Ascending aorta (tissue), 2 donors: ENCODE measurements around the gene IQGAP3. TPM values are rescaled to one million over a fixed set of nuclear protein-coding genes. Genes with fewer than 3 reads are reported as not detected.

Experiments
- DNase-seq, 2 donors: peaks; one replicate each; pipeline ENCODE4 v3.0.0-alpha.2; 2019; ENCODE audit warnings: low spot score in 2 of 2
- H3K27ac ChIP-seq, 2 donors: fragments of 200-600 bp; sonication (generic); one replicate each; pipeline ENCODE4 v1.5.1; 2016 to 2017; ENCODE audit warnings: mild to moderate bottlenecking in 1 of 2
- H3K27me3 ChIP-seq: fragments of 200-600 bp; sonication (generic); one replicate; pipeline ENCODE4 v1.5.1; 2017
- H3K36me3 ChIP-seq, 2 donors: fragments of 200-600 bp; sonication (generic); one replicate each; pipeline ENCODE4 v1.5.1; 2016
- H3K4me1 ChIP-seq, 2 donors: fragments of 200-600 bp; sonication (generic); one replicate each; pipeline ENCODE4 v1.5.1; 2016 to 2017; ENCODE audit warnings: mild to moderate bottlenecking in 1 of 2
- H3K4me3 ChIP-seq, 2 donors: fragments of 200-600 bp; sonication (generic); one replicate each; pipeline ENCODE4 v1.5.1; 2016 to 2017; ENCODE audit warnings: mild to moderate bottlenecking in 1 of 2
- H3K9me3 ChIP-seq, 2 donors: fragments of 200-600 bp; sonication (generic); one replicate each; pipeline ENCODE4 v1.5.1; 2016
- intact Hi-C: fragments of 100-400 bp; cut with DNase I; formaldehyde crosslinking; loops from one replicate; pipeline ENCODE4 v1.15.1; 2023
- total RNA-seq: library from RNA; depleted of rRNA; stranded (reverse); fragments of >200 nt; gene quantifications from one replicate; pipeline ENCODE4 v1.1.0, GENCODE V29; 2016
- TF ChIP-seq, protein P1 (sequence below), 3 experiments: fragments of 200-600 bp in 2 of 3; fragments of 450-650 bp in 1 of 3; sonication (generic) in 2 of 3; IDR thresholded peaks; one replicate each; pipeline ENCODE4 v1.5.1; 2016 to 2019; ENCODE audit warnings: antibody characterized with exemption in 3 of 3, mild to moderate bottlenecking in 1 of 3, moderate library complexity in 1 of 3

IQGAP3 gene
- total RNA-seq, 1 donor from 2014 or later: not detected

DNA sequence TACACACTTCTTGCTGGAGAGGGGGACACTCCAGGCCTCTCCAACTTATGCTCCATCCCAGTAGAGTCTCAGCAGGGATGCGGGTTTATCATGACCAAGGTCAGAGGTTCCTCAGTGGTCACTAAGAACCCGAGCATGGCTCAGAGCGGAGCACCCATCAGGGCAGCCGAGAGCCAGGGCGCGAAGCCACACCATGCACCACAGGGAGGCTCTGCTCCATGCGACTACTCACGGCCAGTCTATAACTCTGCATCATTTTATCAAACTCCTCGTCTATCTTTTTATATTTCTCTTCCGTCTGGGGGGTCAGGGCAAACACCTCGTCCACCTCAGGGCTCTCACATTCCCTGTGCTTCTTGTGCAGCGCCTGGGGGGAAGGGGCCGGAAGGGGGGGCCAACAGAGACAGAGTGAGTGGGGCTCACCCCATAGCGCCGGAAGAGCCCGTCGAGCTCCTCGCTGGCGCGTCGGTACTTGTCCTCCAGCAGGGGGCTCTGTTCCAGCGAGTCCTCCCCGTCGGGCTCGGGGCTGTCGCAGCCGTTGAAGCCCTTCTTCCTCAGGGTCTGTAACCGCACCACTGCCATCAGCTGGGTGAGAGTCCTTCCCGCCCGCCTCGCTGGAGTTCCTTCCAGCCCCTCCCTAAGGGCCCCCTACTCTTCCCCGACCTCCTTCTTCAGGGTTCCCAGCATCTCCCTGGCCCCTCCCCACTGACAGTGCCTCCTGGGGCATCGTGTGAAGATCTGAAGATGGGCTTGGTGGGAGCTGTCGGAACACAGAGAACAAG, 91.8 kb downstream of the IQGAP3 start:
- no peak for DNase-seq
- no peaks in the 10 kb centered on the region for H3K9me3 ChIP-seq
- peaks cover 26 to 80% of the 10 kb centered on the region in 2 donors for H3K4me1 ChIP-seq
- intact Hi-C loops: loop anchor here (1.0 kb wide), 1 partner anchor 18 kb away; no protein-coding TSS in a partner anchor
- no peak overlapping the region for H3K4me3 ChIP-seq
- peak overlapping the region; percentile 86 to 87 for H3K27ac ChIP-seq
- peaks cover 75 to 76% of the 10 kb centered on the region in 2 donors for H3K36me3 ChIP-seq
- TF ChIP-seq, protein P1, sequence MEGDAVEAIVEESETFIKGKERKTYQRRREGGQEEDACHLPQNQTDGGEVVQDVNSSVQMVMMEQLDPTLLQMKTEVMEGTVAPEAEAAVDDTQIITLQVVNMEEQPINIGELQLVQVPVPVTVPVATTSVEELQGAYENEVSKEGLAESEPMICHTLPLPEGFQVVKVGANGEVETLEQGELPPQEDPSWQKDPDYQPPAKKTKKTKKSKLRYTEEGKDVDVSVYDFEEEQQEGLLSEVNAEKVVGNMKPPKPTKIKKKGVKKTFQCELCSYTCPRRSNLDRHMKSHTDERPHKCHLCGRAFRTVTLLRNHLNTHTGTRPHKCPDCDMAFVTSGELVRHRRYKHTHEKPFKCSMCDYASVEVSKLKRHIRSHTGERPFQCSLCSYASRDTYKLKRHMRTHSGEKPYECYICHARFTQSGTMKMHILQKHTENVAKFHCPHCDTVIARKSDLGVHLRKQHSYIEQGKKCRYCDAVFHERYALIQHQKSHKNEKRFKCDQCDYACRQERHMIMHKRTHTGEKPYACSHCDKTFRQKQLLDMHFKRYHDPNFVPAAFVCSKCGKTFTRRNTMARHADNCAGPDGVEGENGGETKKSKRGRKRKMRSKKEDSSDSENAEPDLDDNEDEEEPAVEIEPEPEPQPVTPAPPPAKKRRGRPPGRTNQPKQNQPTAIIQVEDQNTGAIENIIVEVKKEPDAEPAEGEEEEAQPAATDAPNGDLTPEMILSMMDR (IDR thresholded peaks at IDR 0.05): peak; percentile 58 to 64 (median 62)
- no peaks in the 10 kb centered on the region for H3K27me3 ChIP-seq

DNA sequence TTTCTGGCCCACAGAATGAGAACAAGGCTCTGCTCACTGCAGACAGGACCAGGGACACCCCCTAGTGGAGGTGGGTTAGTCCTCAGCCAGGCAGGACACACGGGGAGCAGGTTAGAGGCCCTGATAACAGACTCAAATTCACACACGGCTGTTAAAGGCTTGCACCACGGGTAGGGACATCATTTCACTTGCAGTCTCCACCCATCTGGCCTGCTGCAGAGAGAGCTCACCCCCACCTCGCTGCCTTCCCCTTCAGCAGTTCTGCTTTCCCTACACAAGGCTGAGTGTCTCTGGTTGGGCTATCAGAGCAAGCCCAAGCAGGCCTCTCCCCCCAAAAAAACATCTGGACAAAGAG, 92.4 kb downstream of the IQGAP3 start:
- H3K4me1 ChIP-seq: peaks cover 31 to 80% of the 10 kb centered on the region in 2 donors
- no peak overlapping the region for H3K4me3 ChIP-seq
- no peaks in the 10 kb centered on the region for H3K9me3 ChIP-seq
- H3K27ac ChIP-seq: peak overlapping the region; percentile 86 to 87
- TF ChIP-seq, protein P1 (IDR thresholded peaks at IDR 0.05): no peak
- no peak for DNase-seq
- intact Hi-C loops: loop anchor here (1.0 kb wide), 1 partner anchor 18 kb away; no protein-coding TSS in a partner anchor
- no peaks in the 10 kb centered on the region for H3K27me3 ChIP-seq
- H3K36me3 ChIP-seq: peaks cover 81 to 82% of the 10 kb centered on the region in 2 donors

DNA sequence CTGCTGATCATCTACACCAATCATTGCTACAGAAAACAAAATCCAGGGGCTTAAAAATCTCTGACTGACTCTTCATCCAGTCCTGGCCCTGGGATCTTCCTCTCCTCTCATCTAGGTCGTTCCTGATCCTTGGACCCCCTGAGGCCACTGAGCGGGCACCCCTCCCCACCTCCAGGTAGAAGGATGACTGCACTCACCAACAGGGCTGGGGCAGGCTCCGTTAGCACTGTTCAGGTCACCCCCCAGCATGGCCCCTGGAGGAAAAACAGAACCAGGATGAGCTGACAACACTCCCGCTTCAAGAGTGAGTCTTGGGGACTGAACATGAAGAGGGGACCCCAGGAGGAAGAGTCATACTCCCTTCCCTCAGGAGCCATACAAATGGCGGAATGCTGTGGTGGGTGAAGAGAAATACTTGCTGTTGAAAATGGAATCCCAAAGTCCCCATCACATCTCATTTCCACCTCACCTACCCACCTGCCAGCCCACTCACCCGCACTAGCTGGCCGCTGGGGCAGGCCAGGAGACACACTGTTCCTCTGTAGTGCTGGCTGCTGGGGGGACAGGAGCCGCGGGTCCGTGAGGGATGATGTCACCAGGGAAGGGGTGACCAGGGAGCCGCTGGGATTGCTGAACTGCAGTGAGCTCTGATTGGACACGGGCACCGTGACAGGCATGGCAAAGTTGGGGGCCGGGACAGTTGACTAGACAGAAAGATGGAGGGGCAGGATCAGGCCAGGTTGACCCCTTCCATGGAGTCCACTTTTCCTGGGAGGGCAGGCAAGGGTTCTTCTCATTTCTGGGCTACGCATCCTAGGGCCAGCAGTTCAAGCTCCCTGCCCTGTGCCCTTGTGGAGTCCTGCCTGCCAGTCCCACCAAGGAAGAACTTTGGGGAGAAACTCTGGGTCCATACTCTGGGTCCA, 93.0 kb downstream of the IQGAP3 start:
- Histone ChIP-seq H3K4me1 (peaks cover 26 to 75% of the 10 kb centered on the region in 2 donors), H3K4me3 (no peak overlapping the region), H3K36me3 (peaks cover 87 to 88% of the 10 kb centered on the region in 2 donors), H3K9me3 (no peaks in the 10 kb centered on the region), H3K27me3 (no peaks in the 10 kb centered on the region), H3K27ac (peak overlapping the region; percentile 86 to 87)
- TF ChIP-seq, protein P1 (IDR thresholded peaks at IDR 0.05): no peak
- DNase-seq: no peak
- intact Hi-C loops: loop anchor here (1.0 kb wide), 1 partner anchor 19 kb away; no protein-coding TSS in a partner anchor

DNA sequence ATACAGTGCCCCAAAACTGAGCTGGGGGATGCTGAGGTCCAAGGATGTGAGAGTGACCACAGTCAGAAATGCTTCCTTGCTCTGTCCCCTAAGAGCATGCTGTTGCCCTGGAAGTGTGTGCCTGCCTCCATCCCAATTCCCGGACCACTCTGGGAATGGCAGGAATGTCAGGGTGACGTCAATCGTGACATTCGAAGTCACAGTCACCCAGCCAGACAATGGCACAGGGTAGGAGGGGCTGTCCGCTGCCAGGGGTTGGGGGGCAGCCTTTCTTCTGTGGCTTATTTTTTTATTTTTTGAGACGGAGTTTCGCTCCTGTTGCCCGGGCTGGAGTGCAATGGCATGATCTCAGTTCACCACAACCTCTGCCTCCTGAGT, 94.1 kb downstream of the IQGAP3 start:
- intact Hi-C loops: no loop called here
- DNase-seq: no peak
- Histone ChIP-seq H3K4me3 (no peak overlapping the region), H3K9me3 (no peaks in the 10 kb centered on the region), H3K4me1 (peaks cover 26 to 64% of the 10 kb centered on the region in 2 donors), H3K27ac (peak overlapping the region; percentile 86 to 87), H3K27me3 (no peaks in the 10 kb centered on the region), H3K36me3 (peaks cover 95 to 98% of the 10 kb centered on the region in 2 donors)
- TF ChIP-seq, protein P1 (IDR thresholded peaks at IDR 0.05): no peak

DNA sequence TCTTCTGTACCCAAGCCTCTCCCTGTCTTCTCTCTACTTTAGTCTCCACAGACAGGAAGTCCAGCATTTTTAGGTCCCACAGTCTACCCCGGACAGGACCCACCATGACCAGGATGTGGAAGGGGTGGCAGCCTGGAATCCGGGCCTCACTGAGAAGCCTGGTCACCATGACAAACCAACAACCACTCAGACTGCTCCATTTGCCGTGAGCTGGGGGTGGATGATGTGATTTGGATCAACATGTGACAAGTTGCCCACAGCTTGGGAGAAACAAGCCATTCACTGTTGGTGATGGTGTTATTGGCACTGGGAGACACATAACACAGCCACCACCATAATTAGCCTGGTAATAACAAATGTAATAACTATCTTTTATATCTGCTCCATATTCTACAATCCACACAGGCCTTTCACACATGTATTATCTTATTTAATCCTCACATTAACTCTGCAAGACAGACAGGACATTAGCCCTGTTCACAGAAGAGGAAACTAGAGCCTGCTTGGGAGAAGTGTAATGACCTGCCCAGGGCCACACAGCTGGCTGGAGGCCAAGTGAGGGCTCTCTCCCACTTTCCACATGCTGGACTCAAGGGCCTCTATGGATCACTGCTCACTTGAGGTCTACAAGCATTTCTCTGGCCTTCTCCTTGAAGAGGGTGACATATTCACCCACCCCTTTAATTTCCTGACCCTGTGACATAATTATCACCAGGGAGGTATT, 94.7 kb downstream of the IQGAP3 start:
- no peak for DNase-seq
- H3K4me1 ChIP-seq: peaks cover 26 to 64% of the 10 kb centered on the region in 2 donors
- peak overlapping the region in 1 of 2 donors; percentile 7 for H3K4me3 ChIP-seq
- TF ChIP-seq, protein P1 (IDR thresholded peaks at IDR 0.05): no peak
- intact Hi-C loops: no loop called here
- H3K36me3 ChIP-seq: peaks cover 93 to 98% of the 10 kb centered on the region in 2 donors
- no peaks in the 10 kb centered on the region for H3K27me3 ChIP-seq
- no peaks in the 10 kb centered on the region for H3K9me3 ChIP-seq
- H3K27ac ChIP-seq: peak overlapping the region; percentile 86 to 87
